Mesothelial cell of epicardium (in vitro differentiated cells): ENCODE measurements around the gene OR8J3. TPM values are rescaled to one million over a fixed set of nuclear protein-coding genes. Genes with fewer than 3 reads are reported as not detected.

Experiments
- DNase-seq, 2 experiments: peaks; one replicate each; pipeline ENCODE4 v3.0.0; 2021; ENCODE audit warnings: low spot score in 2 of 2; ENCODE audit not compliant: unreplicated experiment in 2 of 2
- H3K27ac Mint-ChIP-seq: 2 replicates; pipeline ENCODE4 v1.8.0; 2021; ENCODE audit warnings: mixed read lengths
- H3K27me3 Mint-ChIP-seq: 2 replicates; pipeline ENCODE4 v1.8.0; 2021; ENCODE audit warnings: low read depth, mixed read lengths
- H3K36me3 Mint-ChIP-seq: 2 replicates; pipeline ENCODE4 v1.8.0; 2021; ENCODE audit warnings: mixed read lengths
- H3K4me1 Mint-ChIP-seq: 2 replicates; pipeline ENCODE4 v1.8.0; 2021; ENCODE audit warnings: mixed read lengths
- H3K4me3 Mint-ChIP-seq: 2 replicates; pipeline ENCODE4 v1.8.0; 2021; ENCODE audit warnings: mild to moderate bottlenecking, moderate library complexity, mixed read lengths
- H3K9me3 Mint-ChIP-seq: 2 replicates; pipeline ENCODE4 v1.8.0; 2021; ENCODE audit warnings: mixed read lengths
- CTCF ChIP-seq: fragments of 200-600 bp; sonication (generic); IDR thresholded peaks from one replicate; pipeline ENCODE4 v1.5.0; 2021; ENCODE audit warnings: antibody characterized with exemption; ENCODE audit not compliant: unreplicated experiment
- total RNA-seq: library from RNA; stranded (reverse); gene quantifications from 3 replicates; pipeline ENCODE4 v1.2.1, GENCODE V29; 2021

Gene OR8J3
- total RNA-seq, 1 donor from 2014 or later, result not detected

- Mint-ChIP-seq H3K4me1 (no peaks in the 10 kb centered on the region), H3K9me3 (peaks cover 2% of the 10 kb centered on the region), H3K4me3 (no peak within 1 kb of the TSS), H3K27me3 (no peaks in the 10 kb centered on the region), H3K27ac (no peak within 1 kb of the TSS), H3K36me3 (no peaks in the 10 kb centered on the region)
- no peak for TF ChIP-seq CTCF
- no peak for DNase-seq
These were observed 36.7 kb downstream of the OR8J3 start, which contains the start of gene OR8H2 for GRCh38 chr11:56103210-56103737. Gene OR8H2, plus strand, starts transcription at chr11:56103687. Its CDS starts 1,356 bp downstream, at chr11:56105043.

- DNase-seq, result no peak
- Mint-ChIP-seq H3K4me3 (no peak within 1 kb of the TSS), H3K4me1 (no peaks in the 10 kb centered on the region), H3K9me3 (no peaks in the 10 kb centered on the region), H3K27me3 (no peaks in the 10 kb centered on the region), H3K27ac (no peak within 1 kb of the TSS), H3K36me3 (no peaks in the 10 kb centered on the region)
- no peak for TF ChIP-seq CTCF
These were observed 47.0 kb downstream of the OR8J3 start, which contains the start of gene OR8I2 for GRCh38 chr11:56093008-56093407. Gene OR8I2, plus strand, starts transcription at chr11:56093308. Its CDS starts 0 bp downstream, at chr11:56093308.

- no peak for DNase-seq
- TF ChIP-seq CTCF, result no peak
- Mint-ChIP-seq H3K27me3 (no peaks in the 10 kb centered on the region), H3K4me1 (no peaks in the 10 kb centered on the region), H3K9me3 (no peaks in the 10 kb centered on the region), H3K36me3 (no peaks in the 10 kb centered on the region), H3K27ac (no peak overlapping the region), H3K4me3 (no peak overlapping the region)
These were observed 50.3 kb downstream of the OR8J3 start for GRCh38 chr11:56089697-56090096.

Other genes with a start within 250 kb of the OR8J3 start
- not detected in 3 replicates for gene OR5W2, start 225.6 kb downstream of the OR8J3 start, total RNA-seq
- not detected in 3 replicates for gene OR5I1, start 203.8 kb downstream of the OR8J3 start, total RNA-seq
- not detected in 3 replicates for gene OR10AG1, start 170.3 kb downstream of the OR8J3 start, total RNA-seq
- gene OR5F1, start 145.6 kb downstream of the OR8J3 start, total RNA-seq, result not detected in 3 replicates
- not detected in 3 replicates for gene OR5AS1, start 112.5 kb downstream of the OR8J3 start, total RNA-seq
- gene OR8I2, start 46.9 kb downstream of the OR8J3 start, total RNA-seq, result not detected in 3 replicates
- not detected in 3 replicates for gene OR8H2, start 36.5 kb downstream of the OR8J3 start, total RNA-seq
- not detected in 3 replicates for gene OR8H3, start 17.8 kb downstream of the OR8J3 start, total RNA-seq
- not detected in 3 replicates for gene OR8K5, start 20.1 kb upstream of the OR8J3 start, total RNA-seq
- gene OR5J2, start 36.4 kb upstream of the OR8J3 start, total RNA-seq, result not detected in 3 replicates
- not detected in 3 replicates for gene OR5T2, start 94.1 kb upstream of the OR8J3 start, total RNA-seq
- gene OR5T3, start 112.1 kb upstream of the OR8J3 start, total RNA-seq, result not detected in 3 replicates
- gene OR5T1, start 134.0 kb upstream of the OR8J3 start, total RNA-seq, result not detected in 3 replicates
- not detected in 3 replicates for gene OR8H1, start 152.1 kb upstream of the OR8J3 start, total RNA-seq
- not detected in 3 replicates for gene OR8K3, start 174.9 kb upstream of the OR8J3 start, total RNA-seq
- gene OR8K1, start 205.8 kb upstream of the OR8J3 start, total RNA-seq, result not detected in 3 replicates
- not detected in 3 replicates for gene OR8J1, start 214.1 kb upstream of the OR8J3 start, total RNA-seq
- gene OR8U1, start 235.4 kb upstream of the OR8J3 start, total RNA-seq, result not detected in 3 replicates